Upper lobe of left lung (tissue), 4 donors: ENCODE results near the gene STXBP6.

Experiments used
- CTCF ChIP-seq, 6 experiments: fragments of 450-650 bp in 4 of 6; fragments of 200-600 bp in 2 of 6; sonication (generic) in 2 of 6; IDR thresholded peaks; one replicate each; pipeline ENCODE4 v1.5.1; 2016 to 2019; ENCODE audit warnings: antibody characterized with exemption in 6 of 6
- EP300 ChIP-seq, 4 donors: sonication (generic); formaldehyde crosslinking; IDR thresholded peaks; one replicate each; pipeline ENCODE4 v1.5.1; 2017; ENCODE audit warnings: antibody characterized with exemption in 4 of 4, control low read depth in 2 of 4
- POLR2A ChIP-seq, 4 donors: fragments of 450-650 bp; IDR thresholded peaks; one replicate each; pipeline ENCODE4 v1.5.1; 2016 to 2017; ENCODE audit warnings: antibody characterized with exemption in 4 of 4, mild to moderate bottlenecking in 2 of 4
- POLR2AphosphoS5 ChIP-seq, 2 donors: sonication (generic); formaldehyde crosslinking; IDR thresholded peaks; one replicate each; pipeline ENCODE4 v1.5.1; 2017; ENCODE audit warnings: antibody characterized with exemption in 2 of 2

GRCh38 chr14:24992624-24993360 is 57.2 kb downstream of the STXBP6 start:
- TF ChIP-seq CTCF (IDR thresholded peaks at IDR 0.05): no peak
- TF ChIP-seq POLR2A (IDR thresholded peaks at IDR 0.05): no peak
- TF ChIP-seq EP300 (IDR thresholded peaks at IDR 0.05): no peak
- no peak for TF ChIP-seq POLR2AphosphoS5 (IDR thresholded peaks at IDR 0.05)
